Lower leg skin (tissue), 4 donors: ENCODE results near the gene CDH23. TPM values are rescaled to one million over a fixed set of nuclear protein-coding genes. Genes with fewer than 3 reads are reported as not detected.

Experiments used
- DNase-seq, 2 donors: peaks; one replicate each; pipeline ENCODE4 v3.0.0-alpha.2; 2019; ENCODE audit warnings: low spot score in 2 of 2
- H3K4me3 ChIP-seq: fragments of 200-600 bp; sonication (generic); 2 replicates; pipeline ENCODE4 v1.5.1; 2017; ENCODE audit warnings: mild to moderate bottlenecking, low read depth; ENCODE audit not compliant: poor library complexity, severe bottlenecking
- POLR2A ChIP-seq, 2 donors: fragments of 450-650 bp; IDR thresholded peaks; one replicate each; pipeline ENCODE4 v1.6.1; 2016 to 2017; ENCODE audit warnings: antibody characterized with exemption in 2 of 2, mild to moderate bottlenecking in 1 of 2, moderate library complexity in 1 of 2
- WGBS, 2 donors: methylation state at CpG; one replicate each; pipeline ENCODE4 v1.1.5; 2018; 5-methylcytosine and 5-hydroxymethylcytosine counted together
- intact Hi-C: fragments of 100-400 bp; cut with DNase I; formaldehyde crosslinking; loops from one replicate; pipeline ENCODE4 v1.15.0; 2023; ENCODE audit warnings: low total_unique reads
- total RNA-seq, 4 donors: library from RNA; depleted of rRNA; stranded (reverse); fragments of >200 nt; gene quantifications; one replicate each; pipeline ENCODE4 v1.1.0, GENCODE V29; 2016
- TF ChIP-seq, protein P1 (sequence below), 3 donors: fragments of 450-650 bp; IDR thresholded peaks; one replicate each; pipeline ENCODE4 v1.5.1; 2016; ENCODE audit warnings: antibody characterized with exemption in 3 of 3, mild to moderate bottlenecking in 3 of 3, moderate library complexity in 2 of 3

CDH23 gene
- total RNA-seq, 4 donors from 2014 or later: 1.7 to 9.2 (median 2.6) TPM

DNA sequence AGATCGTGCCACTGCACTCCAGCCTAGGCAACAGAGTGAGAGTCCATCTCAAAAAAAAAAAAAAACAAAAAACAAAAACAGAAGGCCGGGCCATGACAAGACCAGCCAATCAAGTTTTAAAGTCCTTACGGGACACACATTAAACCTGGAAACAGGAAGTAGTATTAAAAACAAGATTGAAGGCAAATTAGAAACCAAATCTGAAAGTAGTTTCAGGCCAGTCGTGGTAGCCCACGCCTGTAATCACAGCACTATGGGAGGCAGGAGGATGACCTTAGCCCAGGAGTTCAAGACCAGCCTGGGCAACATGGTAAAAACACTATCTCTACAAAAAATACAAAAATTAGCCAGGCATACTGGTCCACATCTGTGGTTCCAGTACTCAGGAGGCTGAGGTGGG, 436.2 kb downstream of the CDH23 start:
- H3K4me3 ChIP-seq: no peak overlapping the region
- intact Hi-C loops: no loop called here
- DNase-seq: no peak
- TF ChIP-seq, protein P1, sequence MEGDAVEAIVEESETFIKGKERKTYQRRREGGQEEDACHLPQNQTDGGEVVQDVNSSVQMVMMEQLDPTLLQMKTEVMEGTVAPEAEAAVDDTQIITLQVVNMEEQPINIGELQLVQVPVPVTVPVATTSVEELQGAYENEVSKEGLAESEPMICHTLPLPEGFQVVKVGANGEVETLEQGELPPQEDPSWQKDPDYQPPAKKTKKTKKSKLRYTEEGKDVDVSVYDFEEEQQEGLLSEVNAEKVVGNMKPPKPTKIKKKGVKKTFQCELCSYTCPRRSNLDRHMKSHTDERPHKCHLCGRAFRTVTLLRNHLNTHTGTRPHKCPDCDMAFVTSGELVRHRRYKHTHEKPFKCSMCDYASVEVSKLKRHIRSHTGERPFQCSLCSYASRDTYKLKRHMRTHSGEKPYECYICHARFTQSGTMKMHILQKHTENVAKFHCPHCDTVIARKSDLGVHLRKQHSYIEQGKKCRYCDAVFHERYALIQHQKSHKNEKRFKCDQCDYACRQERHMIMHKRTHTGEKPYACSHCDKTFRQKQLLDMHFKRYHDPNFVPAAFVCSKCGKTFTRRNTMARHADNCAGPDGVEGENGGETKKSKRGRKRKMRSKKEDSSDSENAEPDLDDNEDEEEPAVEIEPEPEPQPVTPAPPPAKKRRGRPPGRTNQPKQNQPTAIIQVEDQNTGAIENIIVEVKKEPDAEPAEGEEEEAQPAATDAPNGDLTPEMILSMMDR (IDR thresholded peaks at IDR 0.05): no peak
- no peak for TF ChIP-seq POLR2A (IDR thresholded peaks at IDR 0.05)
- 84 to 88% methylated on average over 5 of the region's 5 CpGs for WGBS, 2 donors

DNA sequence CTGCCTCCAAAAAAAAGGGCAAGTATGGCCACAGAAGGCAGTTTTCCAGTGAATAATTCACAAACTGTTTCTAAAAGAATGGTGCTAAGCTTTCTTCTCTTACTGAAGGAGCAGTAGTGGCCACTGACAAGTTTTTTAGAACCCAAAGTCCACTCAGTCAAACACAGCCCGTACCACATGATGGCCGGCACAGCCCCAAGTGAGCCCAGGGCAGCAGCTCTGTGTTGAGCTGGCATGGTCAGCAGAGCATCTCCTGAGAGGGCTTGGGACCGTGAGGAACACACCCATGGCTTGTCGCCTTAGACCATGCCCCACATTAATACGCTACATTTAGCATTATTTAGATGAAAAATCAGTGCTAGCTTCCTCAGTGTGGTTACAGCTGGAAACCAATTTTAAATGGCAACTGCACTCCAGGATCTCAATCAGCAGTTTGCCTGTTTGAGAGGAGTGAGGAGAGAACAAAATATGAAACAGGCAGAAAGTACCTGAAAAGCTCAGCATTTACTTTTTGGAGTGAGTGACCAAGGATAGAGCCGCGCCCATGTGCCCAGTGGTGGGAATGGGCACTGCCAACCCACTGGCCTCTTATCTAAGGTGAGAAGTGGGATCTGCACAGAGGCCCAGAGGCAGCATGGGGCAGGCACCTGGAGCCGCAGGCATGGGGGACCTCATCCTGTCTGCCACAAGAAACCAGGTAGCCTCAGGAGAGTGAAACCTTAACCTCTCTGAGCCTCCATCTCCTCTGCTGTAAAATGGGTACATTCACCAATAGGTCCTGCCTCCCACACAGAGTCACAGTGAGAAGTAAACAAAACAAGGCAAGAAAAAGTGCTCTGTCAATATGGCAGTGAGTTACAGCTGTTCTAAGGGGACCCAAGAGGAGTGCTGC, 437.0 kb downstream of the CDH23 start:
- intact Hi-C loops: no loop called here
- no peak overlapping the region for H3K4me3 ChIP-seq
- TF ChIP-seq, protein P1 (IDR thresholded peaks at IDR 0.05): no peak
- 93 to 98% methylated on average over 8 of the region's 8 CpGs for WGBS, 2 donors
- no peak for DNase-seq

DNA sequence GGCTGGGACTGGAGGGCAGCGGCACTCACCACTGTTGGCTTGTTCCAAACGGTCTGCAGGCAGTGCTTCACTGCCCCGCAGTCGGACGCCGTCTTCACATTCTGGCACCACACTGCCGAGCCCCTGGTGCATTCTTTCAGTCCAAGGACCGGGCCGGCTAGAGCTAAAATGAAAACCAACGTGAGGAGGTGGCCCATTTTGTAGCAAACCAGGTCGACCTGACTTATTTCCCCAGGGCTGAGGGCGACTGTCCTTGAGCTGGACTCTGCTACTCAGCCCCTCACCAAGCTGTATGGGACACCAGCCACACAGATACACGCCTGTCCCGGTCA, 437.6 kb downstream of the CDH23 start:
- DNase-seq: no peak
- H3K4me3 ChIP-seq: no peak overlapping the region
- WGBS, 2 donors: 93 to 97% methylated on average over 14 of the region's 14 CpGs
- no peak for TF ChIP-seq POLR2A (IDR thresholded peaks at IDR 0.05)
- TF ChIP-seq, protein P1 (IDR thresholded peaks at IDR 0.05): no peak
- intact Hi-C loops: no loop called here

DNA sequence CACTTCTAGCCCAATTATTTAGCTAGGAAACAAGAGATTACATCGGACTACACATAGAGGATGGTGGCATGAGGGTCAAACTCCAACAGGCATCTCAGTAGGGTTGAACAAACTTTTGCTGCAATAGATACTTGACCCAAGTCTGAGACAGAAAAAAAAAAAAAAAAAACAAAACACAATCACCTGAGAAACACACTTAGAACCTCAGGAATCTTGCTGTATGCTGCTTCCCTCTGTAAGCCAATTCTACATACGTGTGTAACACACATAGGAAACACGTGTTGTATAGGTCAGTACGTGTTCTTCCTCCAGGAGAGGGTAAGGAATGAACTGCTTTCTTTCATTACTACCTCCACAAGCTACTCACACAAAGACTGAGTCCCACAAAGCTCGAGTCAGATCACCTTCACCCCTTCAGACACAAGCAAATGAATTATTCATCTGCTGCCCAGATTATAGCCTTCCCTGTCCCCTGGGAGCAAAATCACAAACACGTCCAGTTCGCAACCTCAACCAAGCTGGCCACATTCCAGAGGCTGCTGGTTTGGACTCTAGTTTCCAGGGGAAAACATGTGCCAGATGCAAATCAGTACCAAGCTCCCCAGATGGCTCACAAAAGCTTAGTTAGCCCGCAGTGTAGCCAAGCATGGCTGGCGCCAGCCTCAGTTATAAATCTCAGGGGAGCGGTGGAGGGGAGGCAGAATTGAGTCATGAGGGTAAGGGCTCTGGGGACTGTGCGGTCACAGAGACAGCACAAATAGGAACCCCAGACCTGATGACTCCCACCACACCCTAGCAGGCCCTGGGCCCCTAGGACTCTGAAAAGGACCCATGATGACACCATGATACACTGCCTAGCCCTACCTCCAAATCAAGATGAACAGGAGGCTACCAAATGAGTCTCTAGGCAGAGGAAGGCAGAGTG, 439.2 kb downstream of the CDH23 start:
- intact Hi-C loops: no loop called here
- WGBS, 2 donors: 47 to 48% methylated on average over 11 of the region's 11 CpGs
- no peak overlapping the region for H3K4me3 ChIP-seq
- TF ChIP-seq, protein P1 (IDR thresholded peaks at IDR 0.05): no peak
- TF ChIP-seq POLR2A (IDR thresholded peaks at IDR 0.05): no peak
- DNase-seq: peak; percentile 38 to 92

DNA sequence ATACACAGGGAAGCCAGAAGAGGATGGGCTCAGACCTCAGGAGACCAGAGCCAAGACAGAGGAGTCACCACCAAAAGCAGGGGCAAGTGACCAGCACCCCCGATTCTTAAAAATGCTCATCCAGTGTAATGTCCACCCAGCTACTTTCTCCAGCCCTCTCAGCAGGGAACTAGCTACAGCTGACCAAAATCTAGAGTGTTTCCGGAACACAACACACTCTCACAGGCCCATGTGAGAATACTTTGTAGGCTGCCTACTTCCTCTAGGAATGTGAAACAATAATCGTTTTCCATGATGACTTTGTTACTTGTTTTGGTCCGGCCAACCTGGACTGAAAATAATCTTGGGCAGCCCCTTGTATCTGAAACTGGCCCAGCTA, 439.9 kb downstream of the CDH23 start:
- WGBS, 2 donors: 41 to 46% methylated on average over 4 of the region's 4 CpGs
- H3K4me3 ChIP-seq: no peak overlapping the region
- peak in 1 of 2 donors; percentile 69 for DNase-seq
- no peak for TF ChIP-seq POLR2A (IDR thresholded peaks at IDR 0.05)
- TF ChIP-seq, protein P1 (IDR thresholded peaks at IDR 0.05): no peak
- intact Hi-C loops: no loop called here
